GM21576 (cell line): ENCODE results near the gene KDF1.
A peak's percentile ranks its signal among the peaks of the same experiment; 100 is the strongest.

Experiments
- ATAC-seq: cut with Tn5 transposase; IDR thresholded peaks from one replicate; pipeline ENCODE4 v1.9.1; 2021; ENCODE audit warnings: mild to moderate bottlenecking, moderate library complexity; ENCODE audit not compliant: unreplicated experiment

The KDF1 gene

GRCh38 chr1:26921126-26921539 is 39.1 kb downstream of the KDF1 start:
- ATAC-seq: peak; percentile 14

DNA sequence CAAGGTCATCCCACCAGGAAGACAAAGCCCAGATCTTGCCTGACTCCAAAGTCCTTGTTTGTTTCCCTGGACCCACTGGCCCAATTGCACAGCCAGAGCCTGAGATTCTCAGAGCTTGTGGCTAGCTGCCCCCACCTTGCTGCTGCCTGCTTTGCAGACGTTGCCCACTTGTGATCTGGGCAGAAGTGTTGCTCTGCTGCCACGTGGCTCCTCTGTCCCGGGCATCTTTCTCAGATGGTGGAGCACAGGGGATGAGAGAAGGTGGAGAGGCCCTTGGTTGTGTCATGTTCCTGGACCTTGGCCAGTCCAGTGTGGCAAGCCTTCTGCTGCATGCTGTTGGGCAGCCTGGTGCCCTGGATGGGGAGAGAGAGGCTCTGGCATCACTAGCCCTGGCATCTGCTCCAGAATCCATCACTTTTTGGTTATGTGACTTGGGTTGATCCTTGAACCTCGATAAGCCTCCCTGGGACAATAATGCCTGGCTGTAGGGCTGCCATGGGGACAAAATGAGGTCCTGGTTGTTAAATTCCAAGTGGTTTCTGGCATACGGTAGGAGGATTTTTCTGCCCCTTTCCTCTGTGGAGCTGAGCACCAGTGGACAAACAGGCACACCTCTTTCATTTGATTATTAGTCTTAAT is 44.9 kb downstream of the KDF1 start:
- no peak for ATAC-seq

- ATAC-seq: no peak
Observed at GRCh38 chr1:26913754-26914619, 46.3 kb downstream of the KDF1 start, which contains the start of gene NR0B2. NR0B2 (minus strand) TSS chr1:26913975; CDS start chr1:26913940, 35 bp downstream.

DNA sequence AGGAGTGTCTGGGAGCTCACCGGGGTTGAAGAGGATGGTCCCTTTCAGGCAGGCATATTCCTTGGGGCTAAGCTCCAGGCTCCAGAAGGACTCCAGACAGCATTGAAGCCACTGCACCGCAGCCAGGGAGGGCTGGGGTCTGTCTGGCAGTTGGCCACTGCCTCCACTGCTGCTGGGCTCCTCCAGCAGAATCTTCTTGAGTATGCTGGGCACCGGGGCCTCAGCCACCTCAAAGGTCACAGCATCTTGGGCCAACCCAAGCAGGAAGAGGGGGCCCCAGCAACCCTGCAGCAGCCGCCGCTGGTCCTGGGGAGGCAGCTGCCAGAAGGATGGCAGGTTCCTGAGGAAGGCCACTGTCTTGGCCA is 46.9 kb downstream of the KDF1 start:
- no peak for ATAC-seq

DNA sequence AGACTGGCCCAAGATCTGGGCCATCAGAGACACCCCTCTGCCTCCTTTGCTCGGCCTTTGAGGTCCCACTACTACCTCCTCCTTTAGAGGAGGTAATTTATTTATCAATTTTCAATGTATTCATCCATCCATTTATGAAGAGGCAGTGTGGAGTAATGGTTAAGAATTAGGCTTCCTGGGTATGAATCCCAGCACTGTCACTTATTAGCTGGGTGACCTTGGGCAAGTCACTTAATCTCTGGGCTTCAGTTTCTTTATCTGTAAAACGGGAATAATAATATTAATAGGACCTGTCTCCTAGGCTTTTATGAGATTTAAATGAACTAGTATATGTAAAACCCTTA is 48.1 kb downstream of the KDF1 start:
- no peak for ATAC-seq

GRCh38 chr1:26911399-26912146 is 48.7 kb downstream of the KDF1 start:
- ATAC-seq: no peak

- no peak for ATAC-seq
Observed at GRCh38 chr1:26910343-26911160, 49.7 kb downstream of the KDF1 start.

DNA sequence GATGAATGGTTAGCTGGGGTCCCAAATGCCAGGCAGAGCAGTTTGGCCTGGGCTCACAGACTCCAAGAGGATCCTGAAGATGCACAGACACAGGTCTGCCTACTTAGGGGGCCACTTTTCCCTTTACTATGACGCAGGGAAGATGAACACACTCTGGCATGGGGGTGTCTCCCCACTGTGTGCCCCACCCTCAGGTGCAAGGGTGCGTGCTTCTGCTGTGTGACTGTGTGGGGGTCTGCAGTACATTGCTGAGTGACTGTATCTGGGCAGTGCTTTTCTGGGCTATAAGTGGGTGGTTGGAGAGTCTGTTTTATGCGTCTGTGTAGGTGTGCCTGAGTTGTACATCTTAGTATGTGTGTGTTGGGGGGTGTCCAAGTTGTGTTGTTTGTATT is 50.3 kb downstream of the KDF1 start:
- ATAC-seq: no peak

GRCh38 chr1:26907071-26907917 is 53.0 kb downstream of the KDF1 start:
- no peak for ATAC-seq

- ATAC-seq: no peak
Observed at GRCh38 chr1:26900815-26901511, 59.3 kb downstream of the KDF1 start.

- ATAC-seq: peak; percentile 90
Observed at GRCh38 chr1:26900001-26900814, 60.1 kb downstream of the KDF1 start, which contains the start of gene GPATCH3. GPATCH3 (minus strand) TSS chr1:26900467; CDS start chr1:26900442, 25 bp downstream.
